SK-N-SH treated with all-trans-retinoic acid at 6 μM for 48 hours (cell line): ENCODE results near the gene KIFC3.

Source experiments
- ZFP3 ChIP-seq: fragments of 250-450 bp; sonication (Bioruptor Pico); IDR thresholded peaks from 2 replicates; pipeline ENCODE4 v1.5.0; 2020; ENCODE audit warnings: mild to moderate bottlenecking, moderate library complexity
- ZNF70 ChIP-seq: fragments of 450-650 bp; formaldehyde crosslinking; IDR thresholded peaks from 2 replicates; pipeline ENCODE4 v1.5.0; 2020; ENCODE audit warnings: mild to moderate bottlenecking, moderate library complexity
- TF ChIP-seq, protein P1 (sequence below): fragments of 250-450 bp; sonication (Bioruptor Pico); IDR thresholded peaks from 2 replicates; pipeline ENCODE4 v1.8.0; 2020; ENCODE audit warnings: mild to moderate bottlenecking, moderate library complexity, borderline replicate concordance

- TF ChIP-seq, protein P1, sequence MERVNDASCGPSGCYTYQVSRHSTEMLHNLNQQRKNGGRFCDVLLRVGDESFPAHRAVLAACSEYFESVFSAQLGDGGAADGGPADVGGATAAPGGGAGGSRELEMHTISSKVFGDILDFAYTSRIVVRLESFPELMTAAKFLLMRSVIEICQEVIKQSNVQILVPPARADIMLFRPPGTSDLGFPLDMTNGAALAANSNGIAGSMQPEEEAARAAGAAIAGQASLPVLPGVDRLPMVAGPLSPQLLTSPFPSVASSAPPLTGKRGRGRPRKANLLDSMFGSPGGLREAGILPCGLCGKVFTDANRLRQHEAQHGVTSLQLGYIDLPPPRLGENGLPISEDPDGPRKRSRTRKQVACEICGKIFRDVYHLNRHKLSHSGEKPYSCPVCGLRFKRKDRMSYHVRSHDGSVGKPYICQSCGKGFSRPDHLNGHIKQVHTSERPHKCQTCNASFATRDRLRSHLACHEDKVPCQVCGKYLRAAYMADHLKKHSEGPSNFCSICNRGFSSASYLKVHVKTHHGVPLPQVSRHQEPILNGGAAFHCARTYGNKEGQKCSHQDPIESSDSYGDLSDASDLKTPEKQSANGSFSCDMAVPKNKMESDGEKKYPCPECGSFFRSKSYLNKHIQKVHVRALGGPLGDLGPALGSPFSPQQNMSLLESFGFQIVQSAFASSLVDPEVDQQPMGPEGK (CRISPR knock-in tag) = no peak
- no peak for TF ChIP-seq ZNF70 (CRISPR knock-in tag)
- no peak for TF ChIP-seq ZFP3 (CRISPR knock-in tag)
Observed at GRCh38 chr16:57838161-57838560, 35.9 kb upstream of the KIFC3 start.
